GM21528 (cell line): Measurements from ENCODE around the gene PLCH2.

Source experiments
- ATAC-seq: cut with Tn5 transposase; IDR thresholded peaks from one replicate; pipeline ENCODE4 v1.9.1; 2021; ENCODE audit warnings: mild to moderate bottlenecking, moderate library complexity; ENCODE audit not compliant: unreplicated experiment, low FRiP score

PLCH2 gene

DNA sequence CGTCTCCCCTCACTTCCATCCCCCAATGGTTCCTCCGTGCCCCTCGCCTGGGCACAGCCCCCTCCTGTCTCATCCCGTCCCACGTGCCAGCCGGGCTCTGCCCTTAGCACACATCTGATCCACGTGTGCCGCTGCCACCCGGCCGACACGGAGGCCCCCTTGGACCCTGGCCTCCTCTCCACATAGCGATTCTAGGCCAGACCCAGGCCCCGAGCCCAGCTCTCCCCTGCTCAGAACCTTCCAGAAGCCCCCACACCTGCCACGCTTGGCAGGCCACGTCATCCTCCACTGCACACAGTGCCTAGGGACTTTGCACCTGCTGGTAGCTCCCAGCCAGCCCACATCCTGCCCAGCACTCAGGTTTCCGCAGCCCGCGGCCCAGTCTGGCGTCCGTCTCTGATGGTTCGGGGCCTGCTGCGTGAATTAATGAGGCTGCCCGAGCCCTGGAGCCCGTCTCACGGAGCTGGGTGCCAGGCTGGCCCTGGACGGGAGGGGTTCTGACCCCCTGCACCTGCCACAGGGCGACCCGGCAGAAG lies 20.1 kb downstream of the PLCH2 start:
- no peak for ATAC-seq

DNA sequence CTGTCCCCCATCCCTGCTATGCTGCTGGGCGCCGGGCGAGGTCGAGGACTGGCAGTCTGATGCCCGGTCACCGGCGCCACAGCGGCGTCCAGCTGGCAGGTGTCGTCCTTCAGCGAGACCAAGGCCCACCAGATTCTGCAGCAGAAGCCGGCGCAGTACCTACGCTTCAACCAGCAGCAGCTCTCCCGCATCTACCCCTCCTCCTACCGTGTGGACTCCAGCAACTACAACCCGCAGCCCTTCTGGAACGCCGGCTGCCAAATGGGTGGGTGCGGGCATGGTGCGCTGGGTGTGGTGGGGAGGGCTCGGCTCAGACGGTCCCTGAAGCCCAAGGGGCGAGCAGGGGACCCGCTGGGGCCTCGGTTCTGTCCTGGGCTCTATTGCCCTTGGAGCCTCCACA lies 20.7 kb downstream of the PLCH2 start:
- no peak for ATAC-seq

DNA sequence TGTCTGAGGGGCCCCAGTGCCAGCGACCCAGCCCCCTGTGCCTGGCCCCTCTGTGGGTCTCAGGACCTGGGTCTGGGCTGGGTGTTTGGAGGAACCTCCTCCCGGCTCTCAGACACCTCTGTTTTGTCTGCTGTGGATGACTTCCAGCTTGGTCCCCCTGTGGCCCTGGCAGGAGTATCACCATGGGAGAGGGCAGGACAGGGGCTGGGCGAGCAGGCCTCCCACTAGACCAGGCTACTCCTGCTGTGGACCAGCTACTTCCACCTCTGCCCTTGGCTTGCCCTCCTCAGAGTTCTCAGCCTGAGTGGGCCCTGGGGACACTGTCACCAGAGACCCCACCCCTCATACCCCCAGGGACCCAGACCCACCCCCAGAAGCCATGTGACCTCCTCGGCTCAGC lies 21.8 kb downstream of the PLCH2 start:
- ATAC-seq = no peak

DNA sequence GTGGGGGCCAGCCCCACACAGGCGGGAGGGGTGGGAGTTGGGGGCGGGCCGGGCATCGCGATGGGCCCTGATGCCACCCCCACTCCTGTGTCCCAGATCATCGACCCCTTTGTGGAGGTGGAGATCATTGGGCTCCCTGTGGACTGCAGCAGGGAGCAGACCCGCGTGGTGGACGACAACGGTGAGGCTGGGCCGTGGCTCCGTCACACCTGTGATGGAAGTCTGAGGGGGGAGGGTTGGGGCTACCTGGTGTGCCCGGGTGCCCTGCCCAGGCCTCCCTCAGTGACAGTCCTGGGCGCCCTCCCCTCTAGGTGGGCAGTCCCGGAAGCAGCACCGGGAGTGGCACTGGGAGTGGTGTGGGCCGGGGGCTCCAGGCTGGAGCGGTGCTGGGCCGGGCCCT lies 22.6 kb downstream of the PLCH2 start:
- no peak for ATAC-seq

DNA sequence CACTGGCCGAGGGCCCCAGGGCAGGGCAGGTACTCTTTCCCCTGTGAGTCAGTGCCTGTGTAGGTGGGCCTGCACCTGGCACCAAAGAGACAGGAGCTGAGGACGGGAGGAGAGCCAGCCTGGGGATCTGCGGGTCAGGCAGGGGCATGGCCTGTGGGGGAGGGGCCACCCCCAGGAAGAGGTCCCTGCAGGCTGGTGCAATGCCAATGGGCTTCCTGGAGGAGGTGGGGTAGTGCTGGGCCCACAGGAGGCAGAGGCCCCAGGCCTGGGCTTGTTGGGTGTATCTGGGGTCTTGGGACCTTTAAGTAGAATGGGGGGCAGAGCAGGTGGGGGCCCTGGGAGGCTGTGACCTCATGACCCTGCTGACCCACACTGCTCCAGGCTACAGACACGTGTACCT lies 23.2 kb downstream of the PLCH2 start:
- ATAC-seq = no peak

DNA sequence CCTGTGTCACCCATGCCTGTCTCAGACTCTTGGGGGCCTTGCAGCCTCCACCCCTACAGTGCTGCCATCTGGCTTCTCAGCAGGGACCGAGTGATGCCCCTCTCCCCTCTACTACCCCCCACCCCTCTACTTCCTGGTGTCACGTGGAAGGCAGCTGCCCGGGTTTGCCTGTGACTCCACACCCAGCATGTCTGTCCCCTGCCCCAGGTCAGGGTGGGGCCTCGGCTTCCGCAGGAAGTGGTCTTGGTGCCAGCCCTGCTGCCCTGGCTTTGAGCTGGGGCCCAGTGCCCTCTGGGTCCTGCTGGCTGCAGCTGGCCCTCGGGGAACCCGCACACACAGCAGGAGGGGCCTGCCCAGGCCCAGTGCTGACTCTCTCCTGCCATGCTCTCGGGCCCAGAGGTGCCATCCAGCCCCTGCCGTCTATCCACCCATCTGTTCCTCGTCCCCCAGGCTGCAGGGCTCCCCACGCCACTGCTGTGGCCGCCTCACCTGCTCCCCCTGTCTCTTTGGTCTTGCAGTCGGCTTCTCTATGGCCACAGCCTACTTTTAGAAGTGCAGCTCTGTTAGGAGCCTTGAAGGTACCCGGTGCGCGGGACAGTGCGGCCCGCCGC lies 24.0 kb downstream of the PLCH2 start:
- ATAC-seq = no peak

DNA sequence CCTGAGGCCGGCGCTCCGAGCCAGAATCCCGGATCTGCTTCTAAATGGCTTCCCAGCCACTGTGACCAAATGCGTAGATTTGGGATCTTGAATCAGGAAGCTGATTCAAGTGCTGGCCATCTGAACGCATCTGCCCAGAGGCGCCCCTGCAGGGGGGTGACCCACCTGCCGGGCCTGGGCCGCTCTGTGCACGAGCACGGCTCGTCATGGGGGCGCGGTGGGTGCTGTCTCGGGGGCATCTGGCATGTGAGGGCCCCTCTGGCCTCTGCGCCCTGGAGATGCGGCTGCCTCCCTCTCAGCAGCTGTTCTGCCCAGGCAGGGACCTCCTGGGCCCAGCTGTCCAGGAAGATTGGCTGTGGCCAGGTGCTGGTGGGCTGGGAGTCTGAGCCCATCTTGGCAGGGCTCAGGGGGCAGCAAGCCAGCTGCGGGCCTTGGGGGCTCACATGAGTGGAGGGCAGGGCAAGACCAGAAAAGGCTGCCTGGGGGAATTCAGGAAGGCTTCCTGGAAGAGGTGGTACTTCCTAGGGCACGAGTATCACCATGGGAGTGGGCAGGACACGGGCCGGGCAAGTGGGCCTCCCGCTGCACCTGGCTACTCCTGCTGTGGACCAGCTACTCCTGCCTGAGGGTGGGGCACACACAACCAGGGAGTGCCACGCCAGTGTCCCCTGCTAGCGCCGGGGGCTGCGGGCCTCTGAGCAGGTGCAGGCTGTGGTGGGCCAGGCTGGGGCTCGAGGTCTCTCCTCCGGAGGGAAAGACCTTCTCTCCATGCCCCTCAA lies 25.1 kb downstream of the PLCH2 start:
- no peak for ATAC-seq

DNA sequence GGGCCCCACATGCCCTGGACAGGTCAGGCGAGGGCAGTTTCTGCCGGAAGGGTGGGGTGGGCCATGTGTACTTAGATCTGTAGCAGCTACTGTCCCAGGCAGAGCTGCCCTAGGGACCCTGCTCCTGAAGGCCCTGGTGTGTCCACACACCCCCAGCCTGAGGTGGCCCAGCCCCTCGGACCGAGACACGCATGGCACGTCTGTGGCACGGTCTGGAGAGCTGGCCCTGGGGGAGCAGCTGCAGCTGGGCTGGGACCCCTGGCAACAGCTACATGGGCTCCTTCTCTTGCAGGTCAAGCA lies 25.7 kb downstream of the PLCH2 start:
- ATAC-seq = no peak

DNA sequence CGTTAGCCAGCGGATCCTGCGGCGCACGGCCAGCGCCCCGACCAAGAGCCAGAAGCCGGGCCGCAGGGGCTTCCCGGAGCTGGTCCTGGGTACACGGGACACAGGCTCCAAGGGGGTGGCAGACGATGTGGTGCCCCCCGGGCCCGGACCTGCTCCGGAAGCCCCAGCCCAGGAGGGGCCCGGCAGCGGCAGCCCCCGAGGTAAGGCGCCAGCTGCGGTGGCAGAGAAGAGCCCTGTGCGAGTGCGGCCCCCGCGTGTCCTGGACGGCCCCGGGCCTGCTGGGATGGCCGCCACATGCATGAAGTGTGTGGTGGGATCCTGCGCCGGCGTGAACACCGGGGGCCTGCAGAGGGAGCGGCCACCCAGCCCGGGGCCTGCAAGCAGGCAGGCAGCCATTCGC lies 26.1 kb downstream of the PLCH2 start:
- no peak for ATAC-seq

DNA sequence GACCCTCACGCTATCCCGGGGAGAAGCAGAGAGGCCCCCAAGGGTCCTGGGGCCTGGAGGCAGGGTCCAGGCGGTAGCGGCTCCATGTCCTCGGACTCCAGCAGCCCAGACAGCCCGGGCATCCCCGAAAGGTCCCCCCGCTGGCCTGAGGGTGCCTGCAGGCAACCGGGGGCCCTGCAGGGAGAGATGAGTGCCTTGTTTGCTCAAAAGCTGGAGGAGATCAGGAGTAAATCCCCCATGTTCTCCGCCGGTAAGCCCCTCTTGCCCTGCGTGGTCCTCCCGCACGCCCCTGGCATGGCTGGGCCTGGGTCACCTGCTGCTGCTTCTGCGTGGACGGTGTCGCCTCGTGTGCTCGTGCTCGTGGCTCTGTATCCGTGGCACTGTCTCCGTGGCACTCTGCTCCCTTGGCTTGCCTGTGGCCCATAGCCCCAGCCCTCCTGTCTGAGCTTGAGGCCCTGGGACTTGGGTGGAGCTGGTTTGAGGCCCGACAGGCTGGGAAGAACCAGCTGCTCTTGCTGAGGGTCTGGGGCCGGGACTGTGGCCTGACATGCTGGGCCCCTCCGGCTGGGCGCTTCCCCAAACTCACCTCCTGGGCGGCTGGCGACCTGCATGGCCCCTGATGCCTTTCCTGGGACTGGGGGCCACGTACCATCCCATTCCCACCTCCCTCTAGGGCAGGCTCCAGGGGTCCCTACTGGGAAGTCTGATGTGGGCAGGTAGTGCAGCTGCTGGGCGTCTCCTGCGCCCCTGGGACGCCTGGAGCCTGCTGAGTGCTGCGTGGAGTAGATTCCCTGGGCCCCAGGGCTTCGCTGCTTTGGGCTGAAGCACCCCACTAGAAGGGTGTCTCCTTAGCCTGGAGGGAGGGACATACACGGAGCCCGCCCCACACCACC lies 26.8 kb downstream of the PLCH2 start:
- ATAC-seq = no peak

DNA sequence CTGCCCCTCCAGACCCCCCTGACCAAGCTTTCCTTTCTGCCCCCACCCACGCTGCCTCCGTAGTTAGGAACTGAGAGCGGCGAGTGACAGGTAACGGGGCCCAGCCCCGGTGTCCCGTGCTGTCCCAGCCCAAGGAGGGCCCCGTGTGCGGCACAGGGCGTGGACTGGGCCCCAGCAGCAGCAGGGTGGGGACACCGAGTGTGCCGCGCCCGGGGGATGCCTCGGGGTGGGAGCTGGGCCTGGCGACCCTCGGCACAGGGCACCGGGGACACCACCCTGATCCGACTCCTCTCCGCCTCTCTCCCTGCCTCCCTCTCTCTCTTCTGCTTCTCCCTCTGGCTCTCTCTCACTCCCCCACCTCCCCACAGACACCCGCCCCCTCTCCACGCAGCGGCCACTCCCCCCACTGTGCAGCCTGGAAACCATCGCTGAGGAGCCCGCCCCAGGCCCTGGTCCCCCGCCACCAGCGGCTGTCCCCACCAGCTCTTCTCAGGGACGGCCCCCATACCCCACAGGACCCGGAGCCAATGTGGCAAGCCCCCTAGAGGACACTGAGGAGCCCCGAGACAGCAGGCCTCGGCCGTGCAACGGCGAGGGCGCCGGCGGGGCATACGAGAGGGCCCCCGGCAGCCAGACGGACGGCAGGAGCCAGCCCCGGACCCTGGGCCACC lies 27.6 kb downstream of the PLCH2 start:
- no peak for ATAC-seq

DNA sequence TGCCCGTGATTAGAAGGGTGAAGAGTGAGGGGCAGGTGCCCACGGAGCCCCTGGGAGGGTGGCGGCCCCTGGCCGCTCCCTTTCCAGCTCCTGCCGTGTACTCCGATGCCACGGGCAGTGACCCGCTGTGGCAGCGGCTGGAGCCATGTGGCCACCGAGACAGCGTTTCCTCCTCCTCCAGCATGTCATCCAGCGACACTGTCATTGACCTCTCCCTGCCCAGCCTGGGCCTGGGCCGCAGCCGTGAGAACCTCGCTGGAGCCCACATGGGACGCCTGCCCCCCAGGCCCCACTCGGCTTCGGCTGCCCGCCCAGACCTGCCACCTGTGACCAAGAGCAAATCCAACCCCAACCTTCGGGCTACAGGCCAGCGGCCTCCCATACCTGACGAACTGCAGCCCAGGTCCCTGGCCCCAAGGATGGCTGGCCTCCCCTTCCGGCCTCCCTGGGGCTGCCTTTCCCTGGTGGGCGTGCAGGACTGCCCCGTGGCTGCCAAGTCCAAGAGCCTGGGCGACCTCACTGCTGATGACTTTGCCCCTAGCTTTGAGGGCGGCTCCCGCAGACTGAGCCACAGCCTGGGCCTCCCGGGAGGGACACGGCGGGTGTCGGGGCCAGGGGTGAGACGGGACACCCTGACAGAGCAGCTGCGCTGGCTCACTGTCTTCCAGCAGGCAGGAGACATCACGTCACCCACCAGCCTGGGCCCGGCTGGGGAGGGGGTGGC lies 28.3 kb downstream of the PLCH2 start:
- ATAC-seq = no peak

DNA sequence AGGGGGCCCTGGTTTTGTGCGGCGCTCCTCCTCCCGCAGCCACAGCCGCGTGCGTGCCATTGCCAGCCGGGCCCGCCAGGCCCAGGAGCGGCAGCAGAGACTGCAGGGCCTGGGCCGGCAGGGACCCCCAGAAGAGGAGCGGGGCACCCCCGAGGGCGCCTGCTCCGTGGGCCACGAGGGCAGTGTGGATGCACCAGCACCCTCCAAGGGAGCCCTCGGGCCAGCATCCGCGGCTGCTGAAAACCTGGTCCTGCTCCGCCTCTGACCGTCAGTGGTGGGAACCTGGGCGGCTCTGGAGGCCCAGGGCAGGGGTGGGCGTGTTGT lies 28.8 kb downstream of the PLCH2 start:
- ATAC-seq = no peak

DNA sequence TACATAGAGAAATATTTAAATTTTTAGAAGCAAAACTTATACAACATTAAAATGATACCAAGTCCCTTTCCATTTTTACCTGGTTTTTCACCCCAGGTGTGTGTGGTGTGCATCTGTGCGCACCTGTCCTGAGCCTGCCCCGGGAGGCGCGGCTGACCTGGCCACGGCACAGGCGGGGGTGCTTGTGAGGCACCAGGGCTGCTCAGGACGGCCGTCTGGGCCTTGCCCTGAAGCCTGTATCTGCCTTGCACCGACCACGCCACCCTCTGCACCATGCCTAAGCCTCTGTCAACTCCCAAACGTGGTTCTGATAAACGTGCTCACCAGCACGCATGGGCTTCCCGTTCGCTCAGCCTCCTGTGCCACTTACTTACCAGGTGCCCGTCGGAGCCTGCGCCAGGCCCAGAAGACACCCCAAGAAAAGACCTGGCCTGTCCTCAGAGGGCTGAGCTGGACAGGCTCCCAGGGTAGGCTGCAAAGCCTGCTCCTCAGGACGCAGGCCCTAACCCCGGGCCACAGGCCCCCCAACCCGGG lies 29.4 kb downstream of the PLCH2 start:
- no peak for ATAC-seq

DNA sequence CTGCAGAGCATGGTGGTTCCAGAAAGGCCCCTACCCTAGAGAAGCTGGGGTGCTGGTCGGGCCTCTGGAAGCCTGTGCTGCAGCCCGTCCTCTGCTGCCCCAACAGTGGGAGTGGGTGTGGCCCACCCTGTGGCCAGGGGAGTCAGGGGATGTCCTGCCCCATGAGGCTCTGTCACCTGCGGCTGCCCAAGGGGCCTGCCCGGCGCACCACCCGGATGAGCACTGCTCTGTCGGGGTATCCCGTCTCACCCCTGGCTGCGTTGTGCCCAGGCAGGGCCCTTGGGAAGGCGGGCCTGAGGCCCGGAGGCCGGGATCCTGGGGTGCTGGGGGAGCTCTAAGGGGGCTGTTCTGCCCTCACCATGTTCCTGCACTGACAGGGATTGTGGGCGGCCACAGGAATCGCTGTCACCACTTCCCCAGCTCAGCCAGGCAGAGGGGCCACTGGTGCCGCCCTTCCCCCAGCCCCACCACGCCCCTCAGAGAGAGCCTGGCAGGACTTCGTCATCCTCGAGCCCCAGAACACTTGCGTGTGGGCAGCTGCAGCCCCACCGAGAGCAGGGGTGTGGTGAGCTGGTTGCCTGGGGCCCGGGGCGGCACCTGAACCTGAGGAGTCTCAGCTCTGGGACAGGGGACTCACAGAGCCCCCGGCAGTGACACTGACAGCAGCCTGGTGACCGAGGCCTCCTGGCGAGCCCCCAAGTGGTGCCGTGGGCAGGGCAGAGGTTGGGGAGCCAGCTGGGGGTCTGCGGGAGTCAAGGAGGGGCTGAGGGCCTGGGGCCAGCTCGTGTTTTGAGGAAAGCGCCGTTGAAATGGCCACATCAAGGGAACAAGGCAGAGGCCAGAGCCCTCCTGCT lies 30.1 kb downstream of the PLCH2 start:
- ATAC-seq = no peak

DNA sequence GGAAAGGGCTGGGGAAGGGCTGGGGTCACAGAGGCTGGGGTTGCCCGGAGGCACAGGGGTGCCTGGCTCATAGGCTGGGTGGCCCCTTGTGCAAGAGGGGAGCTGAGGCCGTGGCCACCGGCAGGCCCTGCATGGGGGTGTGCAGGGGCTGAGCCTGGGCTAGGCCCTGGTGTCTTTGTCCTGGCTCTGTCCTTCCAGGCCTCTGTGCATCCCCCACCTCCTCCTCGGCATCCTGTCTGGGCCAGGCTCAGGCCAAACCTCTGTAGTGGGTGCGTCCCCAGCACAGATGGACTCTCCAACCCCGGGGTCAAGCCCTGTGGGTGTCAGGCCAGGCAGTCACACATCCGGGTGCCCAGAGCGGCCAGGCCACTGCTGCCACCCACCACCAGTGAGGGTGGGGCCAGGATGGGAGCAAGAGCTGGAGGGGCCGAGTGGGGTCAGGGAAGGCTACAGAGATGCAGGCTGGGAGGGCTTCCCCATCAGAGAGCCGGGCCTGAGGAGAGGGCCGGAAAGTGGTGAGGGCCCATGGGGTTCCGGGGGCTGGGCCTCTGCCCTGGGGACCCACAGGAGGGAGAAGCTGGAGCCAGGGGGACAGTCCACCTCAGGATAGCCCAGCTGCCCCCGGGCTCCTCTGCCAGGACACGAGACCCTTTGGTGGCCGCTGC lies 30.9 kb downstream of the PLCH2 start:
- ATAC-seq = no peak

DNA sequence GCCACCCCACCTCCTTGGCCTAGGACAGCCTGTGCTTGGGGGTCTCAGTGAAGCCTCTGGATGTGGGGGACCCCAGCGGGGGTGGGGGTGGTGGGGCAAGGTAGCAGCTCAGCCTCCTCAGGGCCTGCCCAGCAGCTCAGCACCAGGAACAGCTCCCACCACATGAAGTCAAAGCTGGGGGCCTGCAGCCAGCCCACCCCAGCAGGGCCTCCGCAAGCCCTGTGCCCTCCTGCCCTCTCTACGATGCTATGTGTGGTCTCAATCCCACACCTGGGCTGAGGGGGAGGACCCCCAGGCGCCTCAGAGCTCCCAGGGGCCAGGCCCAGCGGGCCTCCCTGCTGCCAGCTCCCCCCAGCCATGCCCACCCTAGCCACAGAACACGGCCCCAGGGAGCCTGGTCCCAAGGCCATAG lies 31.7 kb downstream of the PLCH2 start:
- ATAC-seq = no peak

DNA sequence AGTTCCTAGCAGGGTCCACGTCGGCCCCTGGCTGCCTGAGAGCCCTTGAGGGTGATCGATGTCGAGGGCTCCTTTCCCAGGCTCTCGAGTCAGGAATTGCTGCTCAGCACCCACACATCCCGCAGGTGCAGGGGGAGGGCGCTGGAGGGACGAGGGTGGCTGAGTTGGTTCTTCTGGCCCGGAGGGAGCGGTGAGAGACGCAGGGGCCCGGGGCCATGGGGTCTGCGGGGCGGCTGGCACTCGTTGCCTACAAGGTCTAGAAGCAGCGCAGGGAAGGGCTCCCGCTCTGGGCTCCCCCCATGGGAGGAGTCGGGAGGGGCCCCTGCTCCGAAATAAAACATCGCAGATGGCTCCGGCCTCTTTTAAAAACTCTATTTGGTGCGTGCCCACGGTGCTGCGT lies 32.1 kb downstream of the PLCH2 start:
- ATAC-seq = no peak

DNA sequence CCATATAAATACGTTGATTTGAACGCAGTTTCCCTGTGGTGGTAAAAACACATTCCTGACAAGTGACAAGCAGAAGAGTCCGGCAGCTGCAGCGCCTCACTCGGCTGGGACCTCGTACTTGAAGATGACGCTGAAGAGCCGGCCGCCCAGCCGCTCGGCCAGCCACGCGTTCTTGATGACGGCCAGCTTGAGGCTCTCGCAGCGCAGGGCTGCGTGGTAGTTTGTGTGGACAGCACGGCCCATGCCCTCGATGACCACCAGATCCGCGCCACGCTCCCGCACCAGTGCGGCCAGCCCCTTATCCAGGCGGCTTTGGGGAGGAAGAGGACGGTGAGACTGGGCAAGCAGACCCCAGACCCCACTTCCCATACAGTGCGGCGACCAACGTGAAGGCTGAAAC lies 32.7 kb downstream of the PLCH2 start:
- ATAC-seq = no peak
